Mucosa of gallbladder (tissue), 1 donor: ENCODE measurements around the gene NUDT14. TPM values are rescaled to one million over a fixed set of nuclear protein-coding genes. Genes with fewer than 3 reads are reported as not detected.

Experiments used
- DNase-seq: peaks from one replicate; pipeline ENCODE4 v3.0.0-alpha.2; 2020; ENCODE audit warnings: low spot score
- total RNA-seq: library from RNA; stranded (reverse); gene quantifications from one replicate; pipeline ENCODE4 v1.2.1, GENCODE V29; 2021
- donor health status: DM: no; HTN: no; CAD: no.

Gene NUDT14
- total RNA-seq: 47.2 TPM

DNA sequence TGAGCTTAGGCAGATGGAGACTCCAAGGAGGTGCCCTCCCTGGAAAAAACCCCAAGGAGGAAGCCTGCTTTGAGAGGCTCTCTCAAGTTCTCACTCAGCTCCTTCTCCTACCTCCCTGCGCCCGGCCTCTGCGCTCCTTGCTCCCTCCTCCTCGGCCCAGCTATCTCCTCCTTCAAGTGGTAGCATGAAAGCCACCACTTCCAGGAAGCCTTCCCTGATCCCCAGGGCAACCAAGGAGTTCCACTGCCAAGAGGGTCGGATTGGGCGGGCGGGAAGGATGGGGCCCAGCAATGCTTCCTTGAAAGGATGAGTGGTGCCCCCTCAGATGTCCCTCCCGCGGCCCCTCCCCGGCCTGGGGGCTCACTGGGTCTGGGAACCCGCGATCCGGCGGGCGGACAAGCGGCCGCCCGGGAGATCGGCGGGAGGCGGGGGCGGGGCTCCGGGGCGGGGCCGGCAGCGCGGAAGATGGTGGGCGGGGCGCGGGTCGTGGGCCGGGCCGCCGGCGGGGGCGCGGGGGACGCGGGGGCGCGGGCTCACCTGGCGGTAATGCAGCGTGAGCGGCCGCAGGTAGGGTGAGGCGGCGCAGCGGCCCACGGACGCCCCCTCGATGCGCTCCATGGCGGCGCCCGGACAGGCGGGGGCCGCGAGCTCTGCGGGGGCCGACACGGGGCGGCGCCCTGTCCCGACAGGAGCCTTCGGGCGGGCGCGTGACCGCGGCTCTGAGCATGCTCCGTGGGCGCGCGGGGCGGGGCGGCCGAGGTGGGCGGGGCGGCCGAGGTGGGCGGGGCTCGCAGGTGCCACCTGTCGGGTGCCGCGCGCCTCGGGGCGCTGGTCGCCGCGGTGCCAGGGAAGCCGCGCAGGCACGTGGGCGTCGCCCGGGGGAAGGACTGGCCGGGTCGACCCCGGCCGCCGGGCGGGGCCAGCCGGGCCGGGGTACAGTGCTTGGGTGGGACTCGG lies at the start of gene NUDT14:
Gene NUDT14, minus strand, starts transcription at position 721 of the 957 bp plus-strand sequence. Its CDS starts 103 bp downstream, at position 618.
- DNase-seq: peak; percentile 89

DNA sequence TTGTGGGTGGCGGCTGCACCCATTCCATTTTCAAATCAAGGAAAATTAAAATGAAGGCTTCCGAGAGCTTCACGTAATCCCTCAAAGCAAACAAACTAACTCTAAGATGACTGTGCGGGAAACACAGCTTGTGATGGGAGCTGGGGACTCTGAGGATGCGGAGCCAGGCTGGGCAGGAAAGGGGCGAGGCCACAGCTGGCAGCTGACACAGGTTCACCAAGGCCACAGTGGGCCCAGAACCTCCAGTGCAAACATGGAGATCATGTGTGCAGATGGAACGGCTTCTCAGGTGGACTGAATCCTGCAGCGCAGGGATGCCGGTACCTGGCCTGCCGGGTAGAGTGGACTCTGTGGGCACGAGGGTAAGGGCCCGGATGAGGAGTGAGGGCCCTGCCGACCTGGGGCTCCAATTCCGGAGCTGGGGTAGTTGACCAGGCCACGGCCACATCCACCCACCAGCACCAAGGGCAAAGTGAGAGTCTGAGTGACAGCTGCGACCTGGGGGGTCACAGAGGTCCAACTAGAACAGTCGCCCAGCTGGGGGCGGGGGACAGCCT lies 48.1 kb upstream of the NUDT14 start:
- no peak for DNase-seq

DNA sequence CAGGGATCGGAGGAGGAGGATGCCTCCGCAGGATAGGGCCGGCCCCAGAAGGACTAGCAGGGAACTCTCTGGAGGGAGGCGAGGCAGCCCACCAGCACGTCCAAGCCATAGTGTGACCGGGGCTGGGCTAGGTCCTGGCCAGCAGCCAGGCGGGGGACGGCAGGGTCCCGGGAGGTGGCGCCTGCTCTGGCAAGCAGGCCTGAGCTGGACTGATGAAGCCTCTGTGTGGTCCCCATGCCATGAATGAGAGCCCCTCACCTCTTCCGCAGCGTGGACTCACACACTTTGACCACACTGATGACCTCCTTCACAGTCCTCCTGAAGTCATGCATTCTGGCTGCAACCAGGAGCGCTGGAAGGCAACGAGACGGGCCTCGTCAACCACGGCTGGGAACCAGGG lies 47.5 kb upstream of the NUDT14 start:
- DNase-seq: no peak

DNA sequence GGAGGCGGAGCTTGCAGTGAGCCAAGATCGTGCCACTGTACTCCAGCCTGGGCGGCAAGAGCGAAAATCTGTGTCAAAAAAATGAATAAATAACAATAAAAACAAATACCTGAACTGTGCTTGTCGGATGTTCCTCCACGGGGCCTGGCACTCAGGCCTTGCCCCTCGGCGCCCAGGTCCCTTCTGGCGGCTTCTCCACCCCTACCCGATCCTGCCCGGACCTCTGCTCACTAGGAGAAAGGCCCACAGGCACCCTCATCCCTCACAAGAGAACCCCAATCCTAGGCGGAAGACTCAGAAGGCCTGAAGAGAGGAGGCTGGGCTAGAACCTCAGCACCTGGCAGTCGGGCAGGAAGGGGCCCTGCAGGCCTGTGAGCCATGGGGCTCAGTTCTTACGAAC lies 46.2 kb upstream of the NUDT14 start:
- DNase-seq: no peak

DNA sequence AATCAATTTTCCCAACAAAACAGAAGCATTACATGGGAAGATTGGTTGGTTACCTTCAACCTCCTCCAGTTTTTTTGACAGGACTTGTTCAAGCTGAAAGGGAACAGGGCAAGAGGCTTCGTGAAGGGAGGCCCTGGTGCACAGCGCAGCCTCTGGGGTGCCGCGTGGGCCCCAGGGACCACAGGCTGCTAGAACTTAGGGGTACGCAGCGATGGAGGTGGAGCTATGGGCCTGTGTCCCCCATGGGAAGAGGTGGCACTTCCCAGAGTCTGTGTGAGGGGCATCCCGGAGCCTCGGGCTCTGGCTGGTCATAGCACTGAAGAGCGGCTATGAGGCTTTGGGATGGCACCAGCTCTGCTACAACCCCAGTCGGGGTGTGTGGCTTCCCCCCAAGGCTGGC lies 45.1 kb upstream of the NUDT14 start:
- no peak for DNase-seq

DNA sequence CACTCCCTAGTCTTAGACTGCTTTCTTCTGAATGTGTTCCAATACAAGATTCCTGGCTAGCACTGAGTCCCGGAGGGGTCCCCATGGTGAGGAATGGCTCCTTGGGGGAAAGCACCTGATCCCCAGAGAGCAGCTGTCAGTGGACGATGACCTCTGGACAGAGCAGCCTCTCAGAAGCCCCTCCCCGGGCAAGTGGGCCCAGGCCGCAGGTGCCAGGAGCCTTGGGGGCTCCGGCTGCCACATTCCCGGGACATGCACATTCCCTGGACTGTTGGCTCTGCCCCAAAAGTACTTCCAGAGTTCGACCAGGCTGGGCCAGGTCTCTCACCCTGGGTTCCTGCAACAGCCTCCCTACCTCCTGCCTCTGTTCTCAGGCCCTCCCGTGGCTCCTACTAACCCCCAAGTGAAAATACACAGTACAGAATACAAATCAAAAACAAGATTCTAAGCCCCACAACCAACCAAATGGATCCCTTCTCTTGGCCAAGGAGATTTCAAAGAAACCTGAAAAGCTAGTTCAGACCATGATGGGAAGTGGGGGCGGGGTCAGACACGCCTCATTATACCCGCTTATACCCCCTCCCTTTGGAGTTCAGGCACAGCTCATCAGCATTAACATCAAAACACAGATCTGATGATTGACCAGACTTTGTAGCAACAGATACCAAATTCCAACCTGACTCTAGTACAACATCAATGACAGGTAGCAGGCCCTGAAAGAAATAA lies 43.9 kb upstream of the NUDT14 start:
- no peak for DNase-seq

DNA sequence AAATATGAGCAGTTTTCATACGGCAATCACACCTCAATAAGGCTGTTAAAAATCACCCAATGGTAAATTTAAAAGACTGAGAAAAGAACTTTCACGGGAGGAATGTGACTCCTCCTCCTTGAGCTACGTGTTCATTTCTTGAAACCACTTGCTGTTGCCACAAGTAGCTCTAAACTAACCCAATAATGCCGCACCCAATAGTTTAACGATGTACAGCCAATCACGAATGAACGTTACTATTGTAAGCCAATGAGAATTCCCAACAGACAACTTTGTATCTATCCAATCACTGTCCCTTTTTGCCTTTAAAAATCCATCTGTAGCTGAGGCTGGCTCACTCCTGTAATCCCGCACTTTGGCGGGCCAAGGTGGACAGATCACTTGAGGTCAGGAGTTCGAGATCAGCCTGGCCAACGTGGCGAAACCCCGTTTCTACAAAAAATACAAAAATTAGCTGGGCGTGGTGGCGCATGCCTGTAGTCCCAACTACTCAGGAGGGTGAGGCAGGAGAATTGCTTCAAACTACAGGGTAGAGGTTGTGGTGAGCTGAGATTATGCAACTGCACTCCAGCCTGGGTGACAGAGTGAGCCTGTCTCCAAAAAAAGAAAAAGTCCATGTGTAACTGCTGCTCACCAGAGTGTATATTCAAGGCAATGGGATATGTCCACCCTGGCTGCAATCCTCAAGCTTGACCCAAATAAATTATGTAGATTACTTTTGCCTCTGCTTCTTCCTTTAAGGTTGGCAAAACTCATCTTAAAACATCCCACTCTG lies 42.8 kb upstream of the NUDT14 start:
- no peak for DNase-seq

DNA sequence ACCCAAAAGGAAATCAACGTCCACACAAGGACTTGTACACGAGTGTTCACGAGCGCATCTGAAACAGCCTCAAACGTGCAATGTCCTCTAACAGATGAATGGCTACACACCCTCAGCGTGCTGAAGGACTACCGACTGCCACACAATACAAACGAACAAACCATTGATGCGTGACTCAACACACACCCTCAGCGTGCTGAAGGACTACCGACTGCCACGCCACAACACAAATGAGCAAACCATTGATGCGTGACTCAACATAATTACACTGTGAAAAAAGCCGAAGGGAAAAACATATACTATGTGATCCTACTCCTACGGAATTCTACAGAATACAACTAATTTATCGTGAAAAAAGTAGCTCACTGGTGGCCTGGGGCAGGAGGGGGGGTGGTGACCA lies 42.1 kb upstream of the NUDT14 start:
- no peak for DNase-seq

DNA sequence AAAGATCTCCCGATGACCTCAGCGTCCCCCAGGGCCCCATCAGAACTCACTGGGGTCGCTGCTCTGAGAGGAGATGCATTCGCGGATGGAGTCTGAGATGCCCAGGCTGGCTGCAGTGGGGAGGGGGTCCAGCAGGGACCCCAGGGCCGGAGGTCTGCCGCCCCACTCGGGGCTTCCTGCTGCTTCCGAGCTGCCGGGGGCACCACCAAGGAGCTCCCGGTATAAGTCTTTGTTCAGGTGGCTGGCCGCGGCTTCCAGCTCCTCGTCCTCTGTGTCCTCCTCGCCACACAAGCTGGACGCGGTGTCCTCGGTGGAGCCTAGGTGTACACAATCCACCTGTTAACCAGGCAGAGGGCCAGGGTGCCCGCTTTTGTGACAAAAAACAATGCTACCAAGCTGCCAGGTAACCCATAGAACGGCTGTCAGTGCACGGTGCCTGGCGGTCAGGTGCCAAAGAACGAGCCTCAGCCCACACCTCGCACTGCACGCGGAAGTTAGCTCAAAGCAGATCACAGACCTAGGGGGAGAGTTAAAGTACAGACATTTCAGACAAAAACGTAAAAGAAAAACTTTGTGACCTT lies 40.6 kb upstream of the NUDT14 start:
- no peak for DNase-seq

DNA sequence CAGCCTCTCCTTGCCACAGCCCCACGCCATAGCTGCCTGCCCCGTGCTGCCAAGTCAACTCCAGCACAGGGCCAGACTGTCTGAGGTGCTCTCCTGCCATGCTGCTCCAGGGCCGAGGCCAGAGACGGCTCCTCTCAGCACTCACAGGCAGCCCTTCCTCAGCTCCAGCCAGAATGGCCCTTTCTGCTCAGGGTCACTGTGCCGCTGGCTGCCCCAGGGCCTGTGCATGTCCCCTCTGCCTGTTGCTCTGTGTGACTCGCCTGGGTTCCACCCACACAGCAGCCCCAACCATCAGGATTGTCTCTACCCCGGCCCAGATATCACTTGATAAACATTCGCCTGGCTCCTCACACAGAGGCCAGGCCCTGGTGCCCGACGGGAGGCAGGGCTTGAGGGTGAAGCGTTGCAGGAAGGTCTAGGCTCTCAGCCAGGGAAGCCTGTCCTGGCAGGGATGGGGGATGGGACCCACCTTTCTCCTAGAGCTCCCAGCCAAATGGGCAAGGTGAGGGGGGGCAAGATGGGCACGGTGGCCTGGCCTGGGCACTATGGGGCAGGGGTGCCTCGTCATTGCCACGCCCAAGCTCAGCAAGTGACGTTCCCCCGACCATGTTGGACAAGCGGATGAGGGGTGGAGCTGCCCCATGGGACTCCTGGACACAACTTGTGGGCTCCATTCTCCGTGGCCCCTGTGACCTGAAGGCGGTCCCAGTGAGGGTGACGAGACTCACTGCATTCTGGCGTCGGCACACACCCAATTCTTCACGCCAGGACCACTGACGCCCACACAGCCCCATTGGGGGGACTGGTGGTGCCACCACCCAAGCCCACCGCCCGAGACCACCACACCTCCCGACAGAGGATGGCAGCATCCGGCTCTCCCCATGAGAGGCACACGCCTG lies 39.8 kb upstream of the NUDT14 start:
- DNase-seq: no peak

DNA sequence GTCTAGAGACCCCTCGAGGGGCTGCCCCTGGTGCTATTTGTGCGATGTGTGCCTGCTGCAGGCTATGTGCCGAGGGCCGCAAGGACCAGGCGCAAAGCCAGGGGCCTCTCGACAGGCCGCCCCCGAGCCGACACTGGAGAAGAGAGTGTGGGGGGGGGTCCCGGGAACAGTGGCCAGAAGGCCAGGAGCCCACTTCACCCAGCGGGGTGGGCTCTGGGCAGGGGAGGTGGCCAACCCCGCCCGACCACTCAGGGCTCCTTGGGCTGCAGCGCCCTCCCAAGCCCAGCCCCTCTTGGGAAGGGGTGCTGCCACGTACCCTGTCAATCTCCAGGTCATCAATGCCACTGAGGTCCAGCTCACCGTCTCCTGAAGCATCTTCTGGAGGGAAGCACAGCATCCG lies 38.6 kb upstream of the NUDT14 start:
- DNase-seq: no peak

DNA sequence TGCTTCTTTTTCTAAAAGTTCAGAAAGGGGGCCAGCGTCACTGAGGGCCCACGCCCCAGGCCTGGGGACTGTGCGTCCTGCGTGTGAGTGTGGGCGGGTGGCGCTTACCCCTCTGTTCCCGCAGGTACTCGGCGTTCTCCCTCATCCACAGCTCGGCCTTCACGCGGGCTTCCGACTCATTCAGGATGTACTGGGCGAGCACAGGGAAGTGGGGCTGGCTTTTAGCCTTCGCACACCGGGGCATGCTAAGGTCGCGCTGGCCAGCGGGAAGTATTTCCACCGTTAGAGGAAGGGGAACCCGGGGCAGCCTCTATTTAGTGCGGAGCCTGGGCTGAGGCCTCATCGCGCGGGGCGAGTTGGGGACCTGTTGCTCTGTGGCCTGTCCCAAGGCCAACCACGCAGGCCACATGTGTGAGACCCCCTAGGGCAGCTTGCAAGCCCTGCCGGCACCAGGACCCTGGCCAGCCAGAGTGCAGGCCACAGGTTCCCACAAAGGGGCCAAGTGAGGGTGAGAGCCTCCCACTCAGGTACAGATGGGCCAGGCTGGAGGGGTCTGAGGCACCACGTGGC lies 38.0 kb upstream of the NUDT14 start:
- no peak for DNase-seq

DNA sequence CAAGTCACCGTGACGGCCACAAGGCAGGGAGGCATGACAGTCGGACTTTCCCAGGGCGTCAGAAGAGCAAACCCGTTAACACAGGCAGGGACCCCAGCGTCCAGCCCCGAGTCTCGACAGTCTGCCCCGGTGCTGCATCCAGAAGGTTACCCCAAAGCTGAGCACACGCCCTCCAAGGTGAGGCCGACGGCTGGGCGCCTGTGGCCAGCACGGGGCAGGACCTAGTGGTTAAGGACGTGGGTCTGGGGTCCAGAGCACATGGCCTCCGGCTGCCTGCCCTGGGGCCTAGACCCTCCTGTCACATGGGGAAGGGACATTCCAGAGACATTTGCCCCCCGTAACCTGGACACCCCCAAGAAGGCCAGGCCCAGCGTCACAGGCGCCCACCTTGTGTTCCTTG lies 37.5 kb upstream of the NUDT14 start:
- DNase-seq: no peak

DNA sequence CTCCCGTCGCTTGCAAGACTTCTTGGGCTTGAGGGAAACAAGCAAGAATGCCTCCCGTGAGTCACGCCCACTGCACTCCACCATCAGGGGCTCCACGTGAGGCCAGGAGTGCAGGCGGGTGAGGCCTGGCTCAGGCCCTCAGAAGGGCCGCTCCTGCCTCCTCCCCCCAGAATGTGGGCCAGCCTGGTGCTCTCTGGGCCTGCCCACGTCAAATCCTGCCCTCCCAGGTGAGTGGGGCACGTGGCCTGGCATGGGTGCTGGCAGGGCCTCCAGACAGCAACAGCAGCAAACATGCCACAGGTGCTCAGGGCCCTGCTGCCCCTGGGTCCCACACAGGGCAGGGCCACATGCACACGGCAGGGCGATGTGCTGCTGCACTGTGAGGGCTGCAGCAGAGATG lies 36.7 kb upstream of the NUDT14 start:
- no peak for DNase-seq

DNA sequence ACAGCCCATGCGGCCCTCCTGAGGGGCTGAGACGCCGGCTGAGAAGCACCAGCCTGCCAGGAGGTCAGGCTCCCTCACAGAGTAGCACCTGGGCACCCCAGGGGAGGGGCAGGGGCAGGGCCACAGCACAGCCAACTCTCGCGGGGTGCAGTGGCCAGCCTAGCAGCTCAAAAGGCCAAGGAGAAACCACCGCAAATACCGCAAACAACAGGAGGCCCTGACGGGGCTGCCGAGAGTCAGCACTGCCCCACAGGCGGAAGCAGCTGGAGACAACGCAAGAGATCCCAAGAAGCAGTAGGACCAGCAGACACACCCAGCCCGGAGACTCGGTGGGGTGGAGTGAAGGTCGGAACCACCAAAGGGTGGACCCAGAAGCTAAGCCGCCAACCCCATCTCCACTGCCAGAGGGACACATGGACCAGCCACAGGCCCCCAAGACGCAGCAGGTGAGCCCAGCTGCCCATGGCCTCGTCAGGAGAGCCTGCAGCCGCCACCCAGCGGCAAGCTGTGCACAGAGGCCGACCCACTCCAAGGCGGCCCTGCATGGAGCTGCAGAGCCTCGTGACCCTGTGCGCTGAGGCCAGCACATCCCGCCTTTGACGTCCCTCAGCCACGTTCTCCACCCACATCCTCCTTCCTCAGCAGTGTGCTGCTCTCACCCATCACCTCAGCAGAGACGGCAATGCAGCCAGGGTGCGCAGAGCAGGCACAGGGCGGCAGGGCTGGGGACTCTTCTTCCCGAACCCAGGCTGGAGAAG lies 35.6 kb upstream of the NUDT14 start:
- DNase-seq: no peak

DNA sequence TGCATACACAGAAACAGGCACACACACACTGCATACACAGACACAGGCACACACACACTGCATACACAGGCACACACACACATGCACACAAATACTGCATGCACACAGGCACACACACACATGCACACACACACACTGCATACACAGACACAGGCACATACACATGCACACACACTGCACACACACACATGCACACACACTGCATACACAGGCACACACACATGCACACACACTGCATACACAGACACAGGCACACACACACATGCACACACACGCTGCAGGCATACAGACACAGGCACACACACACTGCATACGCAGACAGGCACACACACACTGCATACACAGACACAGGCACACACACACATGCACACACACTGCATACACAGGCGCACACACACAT lies 34.5 kb upstream of the NUDT14 start:
- DNase-seq: no peak

DNA sequence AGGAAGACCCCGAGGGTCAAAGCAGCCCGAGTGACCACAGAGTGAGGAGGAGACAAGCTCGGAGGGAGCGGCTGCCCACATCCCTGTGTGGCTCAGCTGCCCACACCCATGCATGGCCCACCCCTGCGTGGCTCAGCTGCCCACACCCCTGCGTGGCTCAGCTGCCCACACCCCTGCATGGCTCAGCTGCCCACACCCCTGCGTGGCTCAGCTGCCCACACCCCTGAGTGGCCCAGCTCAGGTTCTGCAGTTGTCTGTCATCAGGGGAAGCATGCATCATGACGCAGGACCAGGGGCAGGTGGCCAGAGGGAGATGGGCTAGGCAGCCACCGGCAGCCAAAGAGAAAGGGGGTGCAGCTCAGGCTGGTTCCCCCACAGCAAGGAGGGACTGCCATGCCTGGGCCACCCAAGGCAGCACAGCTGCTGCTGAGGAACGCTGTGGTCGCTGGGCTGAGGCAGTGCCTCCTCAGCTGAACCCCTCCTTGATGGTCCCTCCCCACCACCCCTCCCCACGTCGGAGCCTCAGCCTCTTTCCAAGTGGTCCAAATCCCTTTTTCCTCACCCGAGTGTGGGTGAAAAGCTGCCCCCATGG lies 33.3 kb upstream of the NUDT14 start:
- DNase-seq: no peak

DNA sequence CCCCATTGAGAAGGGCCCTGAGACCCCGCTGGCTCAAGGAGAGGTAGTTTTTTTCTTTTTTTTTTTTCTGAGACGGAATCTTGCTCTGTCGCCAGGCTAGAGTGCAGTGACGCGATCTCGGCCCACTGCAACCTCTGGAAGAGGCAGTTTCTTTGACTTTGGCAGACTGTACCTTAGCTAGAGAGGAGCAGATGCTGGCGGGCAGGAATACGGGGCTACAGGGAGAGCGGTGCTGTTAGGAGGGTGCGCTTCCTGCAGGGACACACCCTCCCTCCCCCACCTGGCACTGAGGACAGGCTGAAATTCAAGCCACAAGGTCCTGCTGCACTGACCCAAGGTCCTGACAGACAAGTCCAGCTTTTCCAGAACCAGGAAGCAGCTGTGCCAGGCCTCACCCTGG lies 32.2 kb upstream of the NUDT14 start:
- no peak for DNase-seq
